IMR-90 (cell line): ENCODE results near the gene MAEA. TPM values are rescaled to one million over a fixed set of nuclear protein-coding genes. Genes with fewer than 3 reads are reported as not detected.
"Not testable (repeated sequence)": the region's sequence is repeated elsewhere in the genome, so short reads cannot be mapped to it uniquely, and the experiment has no call there.

ENCODE experiments used
- ATAC-seq: fragments of 200-7000 bp; cut with Tn5 transposase; 2 replicates; pipeline ENCODE4 v1.9.1; 2020; ENCODE audit warnings: low read depth, mild to moderate bottlenecking, moderate library complexity
- BruUV-seq: library from RNA; stranded (reverse); fragments of 400-500 nt; replicated peaks from 2 replicates; lab custom pipeline; 2021; lab: Mats Ljungman, UMichigan
- CTCF ChIA-PET: fragments of 300-600 bp; formaldehyde crosslinking; extraction: SDS; loops from one replicate; lab custom pipeline; 2021; ENCODE audit warnings: antibody characterized with exemption; lab: Yijun Ruan, JAX
- POLR2A ChIA-PET: fragments of 300-600 bp; sonication (Branson Sonifier 250); formaldehyde crosslinking; loops from one replicate; lab custom pipeline; 2022; ENCODE audit warnings: antibody characterized with exemption; ENCODE audit not compliant: unreplicated experiment; lab: Charles Lee
- DNase-seq: peaks from one replicate; pipeline ENCODE4 v3.0.0; 2013
- H2AFZ ChIP-seq: replicated peaks from 2 replicates; pipeline ENCODE3; 2013; ENCODE audit warnings: low read length, mild to moderate bottlenecking; ENCODE audit not compliant: poor library complexity
- H2AK5ac ChIP-seq: 2 replicates; pipeline ENCODE4 v1.6.1; 2013; ENCODE audit warnings: low read depth, low read length, inconsistent platforms
- H2AK9ac ChIP-seq: replicated peaks from 2 replicates; pipeline ENCODE3; 2013; ENCODE audit warnings: mild to moderate bottlenecking, low read depth, low read length, moderate library complexity; ENCODE audit not compliant: poor library complexity
- H2BK120ac ChIP-seq: 2 replicates; pipeline ENCODE4 v1.6.1; 2013; ENCODE audit warnings: low read depth, low read length, inconsistent platforms
- H2BK15ac ChIP-seq: 3 replicates; pipeline ENCODE4 v1.6.1; 2013; ENCODE audit warnings: low read depth, low read length, inconsistent platforms
- H2BK20ac ChIP-seq: 2 replicates; pipeline ENCODE4 v1.6.1; 2013; ENCODE audit warnings: low read depth, mild to moderate bottlenecking, inconsistent platforms, low read length, moderate library complexity
- H2BK5ac ChIP-seq: 2 replicates; pipeline ENCODE4 v1.6.1; 2013; ENCODE audit warnings: mild to moderate bottlenecking, low read depth, low read length, inconsistent platforms; ENCODE audit not compliant: poor library complexity, severe bottlenecking
- H3K14ac ChIP-seq: replicated peaks from 2 replicates; pipeline ENCODE4 v1.6.1; 2013; ENCODE audit warnings: low read depth, low read length, inconsistent platforms
- H3K18ac ChIP-seq: 2 replicates; pipeline ENCODE4 v1.6.1; 2013; ENCODE audit warnings: low read depth, low read length, control low read depth
- H3K23ac ChIP-seq: 2 replicates; pipeline ENCODE4 v1.6.1; 2013; ENCODE audit warnings: low read depth, low read length, inconsistent platforms
- H3K27ac ChIP-seq: 2 replicates; pipeline ENCODE4 v1.5.1; 2013; ENCODE audit warnings: mild to moderate bottlenecking, control low read depth, low read length; ENCODE audit not compliant: insufficient read depth
- H3K27me3 ChIP-seq: 2 replicates; pipeline ENCODE4 v1.6.1; 2013; ENCODE audit warnings: low read length; ENCODE audit not compliant: control insufficient read depth, insufficient read depth
- H3K36me3 ChIP-seq: 2 replicates; pipeline ENCODE4 v1.6.1; 2013; ENCODE audit warnings: low read length, mixed read lengths; ENCODE audit not compliant: control insufficient read depth, insufficient read depth
- H3K4ac ChIP-seq: 2 replicates; pipeline ENCODE4 v1.6.1; 2013; ENCODE audit warnings: low read depth, low read length, inconsistent platforms
- H3K4me1 ChIP-seq: 2 replicates; pipeline ENCODE4 v1.6.1; 2013; ENCODE audit warnings: low read length, mixed read lengths; ENCODE audit not compliant: control insufficient read depth, insufficient read depth
- H3K4me2 ChIP-seq: 2 replicates; pipeline ENCODE4 v1.6.1; 2013; ENCODE audit warnings: low read depth, mild to moderate bottlenecking, control low read depth, low read length, moderate library complexity
- H3K4me3 ChIP-seq: 2 replicates; pipeline ENCODE4 v1.5.1; 2013; ENCODE audit warnings: low read depth, mild to moderate bottlenecking, control low read depth, low read length, moderate library complexity; ENCODE audit not compliant: insufficient read depth
- H3K56ac ChIP-seq: 2 replicates; pipeline ENCODE4 v1.6.1; 2013; ENCODE audit warnings: low read length, inconsistent platforms; ENCODE audit not compliant: insufficient read depth; ENCODE audit errors: extremely low read depth
- H3K79me1 ChIP-seq, 2 experiments: 2 replicates each; pipeline ENCODE4 v1.6.1; 2013; ENCODE audit warnings: low read length in 2 of 2, inconsistent platforms in 1 of 2, low read depth in 1 of 2
- H3K9ac ChIP-seq: 2 replicates; pipeline ENCODE4 v1.6.1; 2013; ENCODE audit warnings: low read depth, low read length, control low read depth
- H3K9me1 ChIP-seq: 2 replicates; pipeline ENCODE4 v1.6.1; 2013; ENCODE audit warnings: low read length, inconsistent platforms; ENCODE audit not compliant: insufficient read depth
- H3K9me3 ChIP-seq: 2 replicates; pipeline ENCODE4 v1.6.1; 2013; ENCODE audit warnings: low read length; ENCODE audit not compliant: control insufficient read depth, insufficient read depth
- H4K20me1 ChIP-seq: 2 replicates; pipeline ENCODE4 v1.6.1; 2013; ENCODE audit warnings: low read length, inconsistent platforms; ENCODE audit not compliant: insufficient read depth
- H4K5ac ChIP-seq: 2 replicates; pipeline ENCODE4 v1.6.1; 2013; ENCODE audit warnings: mild to moderate bottlenecking, low read depth, low read length, control low read depth
- H4K8ac ChIP-seq, 2 experiments: 2 replicates each; pipeline ENCODE4 v1.6.1; 2013; ENCODE audit warnings: low read depth in 2 of 2, low read length in 2 of 2, control low read depth in 1 of 2, inconsistent platforms in 1 of 2
- H4K91ac ChIP-seq: 2 replicates; pipeline ENCODE4 v1.6.1; 2013; ENCODE audit warnings: low read depth, low read length, inconsistent platforms; ENCODE audit not compliant: insufficient read depth
- WGBS, 2 experiments: methylation state at CpG; one replicate each; pipeline versions ENCODE4 v1.1.5 to v1.1.7; 2013; ENCODE audit warnings: missing lambda C conversion rate in 2 of 2; ENCODE audit not compliant: insufficient read length in 1 of 2; ENCODE audit errors: extremely low coverage in 2 of 2; 5-methylcytosine and 5-hydroxymethylcytosine counted together
- dilution Hi-C: fragments of 300-500 bp; cut with HindIII; formaldehyde crosslinking; loops from one replicate; pipeline ENCODE4 v1.14.3; 2018; ENCODE audit warnings: low sequenced_read_pairs; ENCODE audit not compliant: unreplicated experiment
- in situ Hi-C: fragments of 300-500 bp; cut with MboI; formaldehyde crosslinking; loops from 3 replicates; pipeline ENCODE4 v1.14.3; 2019; ENCODE audit warnings: low sequenced_read_pairs, inconsistent platforms, mixed read lengths
- intact Hi-C: fragments of 100-400 bp; cut with micrococcal nuclease; formaldehyde crosslinking; loops from 2 replicates; pipeline ENCODE4 v1.10.0; 2022
- polyA plus RNA-seq, 3 experiments: library from polyadenylated mRNA; depleted of rRNA; stranded (reverse); fragments of >200 nt; gene quantifications; 2 replicates each; pipeline ENCODE4 v1.2.3, GENCODE V29; 2012; ENCODE audit warnings: low replicate concordance in 1 of 3
- total RNA-seq: library from RNA; depleted of rRNA; stranded (reverse); fragments of >200 nt; gene quantifications from 2 replicates; pipeline ENCODE4 v1.2.3, GENCODE V29; 2012

MAEA gene
- total and polyA plus RNA-seq, 2 of the 4 experiments (the other 2 are of a cell fraction) = 61.5 to 108 TPM

DNA sequence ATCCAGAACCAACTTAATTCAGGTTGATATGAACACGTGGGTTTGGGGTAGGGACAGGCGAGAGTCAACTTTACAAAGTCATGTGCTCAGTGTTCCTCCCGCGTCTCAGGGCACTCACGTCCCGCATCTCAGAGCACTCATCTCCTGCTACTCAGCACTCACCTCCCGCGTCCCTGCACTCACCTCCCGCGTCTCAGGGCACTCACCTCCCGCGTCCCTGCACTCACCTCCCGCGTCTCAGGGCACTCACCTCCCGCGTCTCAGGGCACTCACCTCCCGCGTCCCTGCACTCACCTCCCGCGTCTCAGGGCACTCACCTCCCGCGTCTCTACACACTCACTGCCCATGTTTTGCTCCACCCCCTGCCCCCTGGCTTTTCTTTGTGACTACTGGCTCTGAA is 82.9 kb downstream of the MAEA start:
- H3K27ac ChIP-seq, H4K5ac ChIP-seq, H3K4me1 ChIP-seq, H3K4me2 ChIP-seq, H3K27me3 ChIP-seq, in situ Hi-C loops, POLR2A ChIA-PET, H3K9me3 ChIP-seq, H3K9ac ChIP-seq, H2AFZ ChIP-seq, H3K4me3 ChIP-seq, H2AK5ac ChIP-seq, H4K8ac ChIP-seq, H2BK20ac ChIP-seq, ATAC-seq, H2AK9ac ChIP-seq, H2BK15ac ChIP-seq, BruUV-seq, H3K4ac ChIP-seq, H3K14ac ChIP-seq, H2BK5ac ChIP-seq, H3K79me1 ChIP-seq, dilution Hi-C loops, H4K91ac ChIP-seq, intact Hi-C loops, H3K9me1 ChIP-seq, DNase-seq, CTCF ChIA-PET, H3K23ac ChIP-seq, H2BK120ac ChIP-seq, H3K18ac ChIP-seq, H4K20me1 ChIP-seq, H3K56ac ChIP-seq: not testable (repeated sequence)
- WGBS, 2 experiments = 99% methylated on average over 7 of the region's 22 CpGs; no CpG with 5 or more reads in 1 of the 2 experiments
- H3K36me3 ChIP-seq = peaks cover 35% of the 10 kb centered on the region
